ENCODE data around the gene TEX264.

DNA sequence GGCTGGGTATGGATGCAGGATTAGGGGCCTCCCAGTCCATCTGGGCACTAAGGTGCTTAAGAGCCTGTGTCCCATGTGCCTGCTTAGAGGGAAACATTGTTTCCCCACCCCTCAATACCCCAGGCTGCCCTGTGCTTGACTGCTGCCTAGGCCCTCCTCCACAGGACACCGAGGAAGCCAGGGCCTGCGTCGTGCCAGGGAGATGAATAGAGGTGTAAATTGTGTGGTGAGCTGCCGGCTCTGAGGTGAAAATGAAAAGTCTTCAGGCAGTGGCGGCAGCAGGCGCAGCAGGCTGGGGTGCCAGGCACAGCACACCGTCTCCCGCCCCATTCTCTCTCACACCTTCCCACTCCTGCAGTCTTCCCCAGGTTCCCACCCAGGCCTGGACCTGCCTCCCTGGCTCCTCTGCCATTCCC lies 21.9 kb downstream of the TEX264 start:
- no peak for TF ChIP-seq POLR2AphosphoS5 (IDR thresholded peaks at IDR 0.05)
- TF ChIP-seq, protein P1, sequence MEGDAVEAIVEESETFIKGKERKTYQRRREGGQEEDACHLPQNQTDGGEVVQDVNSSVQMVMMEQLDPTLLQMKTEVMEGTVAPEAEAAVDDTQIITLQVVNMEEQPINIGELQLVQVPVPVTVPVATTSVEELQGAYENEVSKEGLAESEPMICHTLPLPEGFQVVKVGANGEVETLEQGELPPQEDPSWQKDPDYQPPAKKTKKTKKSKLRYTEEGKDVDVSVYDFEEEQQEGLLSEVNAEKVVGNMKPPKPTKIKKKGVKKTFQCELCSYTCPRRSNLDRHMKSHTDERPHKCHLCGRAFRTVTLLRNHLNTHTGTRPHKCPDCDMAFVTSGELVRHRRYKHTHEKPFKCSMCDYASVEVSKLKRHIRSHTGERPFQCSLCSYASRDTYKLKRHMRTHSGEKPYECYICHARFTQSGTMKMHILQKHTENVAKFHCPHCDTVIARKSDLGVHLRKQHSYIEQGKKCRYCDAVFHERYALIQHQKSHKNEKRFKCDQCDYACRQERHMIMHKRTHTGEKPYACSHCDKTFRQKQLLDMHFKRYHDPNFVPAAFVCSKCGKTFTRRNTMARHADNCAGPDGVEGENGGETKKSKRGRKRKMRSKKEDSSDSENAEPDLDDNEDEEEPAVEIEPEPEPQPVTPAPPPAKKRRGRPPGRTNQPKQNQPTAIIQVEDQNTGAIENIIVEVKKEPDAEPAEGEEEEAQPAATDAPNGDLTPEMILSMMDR (IDR thresholded peaks at IDR 0.05 in 8 of 11, conservative IDR thresholded peaks at IDR 0.05 in 3 of 11), result no peak
